CD4-positive, alpha-beta memory T cell (primary cell): ENCODE measurements around the gene ETV4. TPM values are rescaled to one million over a fixed set of nuclear protein-coding genes. Genes with fewer than 3 reads are reported as not detected.

ENCODE experiments used
- CTCF ChIA-PET: fragments of 350-600 bp; sonication (Branson Sonifier 250); formaldehyde crosslinking; loops from one replicate; lab custom pipeline; 2021; ENCODE audit warnings: inconsistent platforms; ENCODE audit not compliant: partially characterized antibody; lab: Charles Lee
- POLR2A ChIA-PET: fragments of 350-600 bp; sonication (Branson Sonifier 250); formaldehyde crosslinking; loops from one replicate; lab custom pipeline; 2021; ENCODE audit not compliant: partially characterized antibody; lab: Charles Lee
- DNase-seq, 5 donors: peaks; one replicate each; pipeline versions ENCODE4 v3.0.0 to v3.0.0-alpha.2; 2020 to 2022; ENCODE audit warnings: mixed read lengths in 1 of 5
- H3K27ac ChIP-seq: one replicate; pipeline ENCODE4 v1.7.0; 2013; ENCODE audit warnings: low read depth, low read length
- H3K27me3 ChIP-seq: 2 replicates; pipeline ENCODE4 v1.7.0; 2013; ENCODE audit warnings: mild to moderate bottlenecking, low read length, moderate library complexity; ENCODE audit not compliant: insufficient read depth
- H3K36me3 ChIP-seq: 2 replicates; pipeline ENCODE4 v1.7.0; 2013; ENCODE audit warnings: mild to moderate bottlenecking, low read length, moderate library complexity; ENCODE audit not compliant: insufficient read depth
- H3K4me1 ChIP-seq: 2 replicates; pipeline ENCODE4 v1.7.0; 2013; ENCODE audit warnings: mild to moderate bottlenecking, low read length, moderate library complexity; ENCODE audit not compliant: insufficient read depth
- H3K4me3 ChIP-seq, 2 donors: one replicate each; pipeline ENCODE4 v1.7.0; 2013; ENCODE audit warnings: low read length in 2 of 2, mild to moderate bottlenecking in 1 of 2
- H3K9me3 ChIP-seq, 2 donors: one replicate each; pipeline ENCODE4 v1.7.0; 2013; ENCODE audit warnings: low read length in 2 of 2, control low read depth in 1 of 2; ENCODE audit not compliant: control insufficient read depth in 1 of 2
- H3K27ac Mint-ChIP-seq, 7 donors: one replicate each; pipeline ENCODE4 v1.8.0; 2020 to 2021; ENCODE audit warnings: mixed read lengths in 7 of 7, mild to moderate bottlenecking in 6 of 7, inconsistent platforms in 3 of 7, moderate library complexity in 3 of 7
- H3K27me3 Mint-ChIP-seq, 2 donors: one replicate each; pipeline ENCODE4 v1.8.0; 2020 to 2021; ENCODE audit warnings: mixed read lengths in 2 of 2
- H3K36me3 Mint-ChIP-seq, 2 donors: one replicate each; pipeline ENCODE4 v1.8.0; 2020 to 2021; ENCODE audit warnings: mixed read lengths in 2 of 2, inconsistent platforms in 1 of 2, mild to moderate bottlenecking in 1 of 2
- H3K4me1 Mint-ChIP-seq, 4 donors: one replicate each; pipeline ENCODE4 v1.8.0; 2020 to 2021; ENCODE audit warnings: mixed read lengths in 4 of 4, mild to moderate bottlenecking in 1 of 4
- H3K4me3 Mint-ChIP-seq, 8 donors: one replicate each; pipeline ENCODE4 v1.8.0; 2020 to 2021; ENCODE audit warnings: mixed read lengths in 8 of 8, mild to moderate bottlenecking in 7 of 8, moderate library complexity in 6 of 8, inconsistent platforms in 3 of 8
- H3K9me3 Mint-ChIP-seq, 8 donors: one replicate each; pipeline ENCODE4 v1.8.0; 2020 to 2021; ENCODE audit warnings: mixed read lengths in 8 of 8, mild to moderate bottlenecking in 5 of 8, inconsistent platforms in 3 of 8, moderate library complexity in 1 of 8
- intact Hi-C: fragments of 100-400 bp; cut with micrococcal nuclease; formaldehyde crosslinking; loops from one replicate; pipeline ENCODE4 v1.15.1; 2023
- polyA plus RNA-seq, 2 donors: library from polyadenylated mRNA; unstranded; fragments of 300-500 nt; fragmentation: Illumina TruSeq; gene quantifications; one replicate each; pipeline ENCODE4 v1.2.3, GENCODE V29; 2021
- total RNA-seq, 2 experiments: library from RNA; stranded (reverse); gene quantifications; one replicate each; pipeline ENCODE4 v1.2.3, GENCODE V29; 2021

Gene ETV4
- total and polyA plus RNA-seq, 4 experiments from 2014 or later = not detected

DNA sequence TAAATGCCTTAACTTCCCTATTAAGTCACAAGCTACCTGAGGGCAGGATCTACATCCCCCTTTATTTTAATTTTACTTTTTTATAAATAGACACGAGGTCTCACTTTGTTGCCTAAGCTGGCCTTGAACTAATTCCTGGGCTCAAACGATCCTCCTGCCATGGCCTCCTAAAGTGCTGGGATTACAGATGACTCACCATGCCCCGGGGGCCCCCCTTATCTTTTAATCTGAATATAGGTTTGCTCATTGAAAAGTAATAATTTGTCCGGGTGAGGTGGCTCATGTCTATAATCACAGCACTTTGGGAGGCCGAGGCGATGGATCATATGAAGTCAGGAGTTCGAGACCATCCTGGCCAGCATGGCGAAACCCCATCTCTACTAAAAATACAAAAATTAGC lies 14.2 kb downstream of the ETV4 start:
- no peaks in the 10 kb centered on the region for H3K27me3 ChIP-seq
- peaks cover 0 to 4% (median 2%) of the 10 kb centered on the region in 4 donors for H3K4me1 Mint-ChIP-seq
- H3K4me3 Mint-ChIP-seq = no peak overlapping the region
- POLR2A ChIA-PET = no interaction called here
- no peaks in the 10 kb centered on the region for H3K27me3 Mint-ChIP-seq
- peaks cover 14% of the 10 kb centered on the region for H3K36me3 ChIP-seq
- H3K9me3 Mint-ChIP-seq = peaks cover 0 to 2% (median 0%) of the 10 kb centered on the region in 8 donors
- H3K4me3 ChIP-seq = no peak overlapping the region
- H3K27ac ChIP-seq = no peak overlapping the region
- DNase-seq = no peak
- H3K27ac Mint-ChIP-seq = no peak overlapping the region
- intact Hi-C loops = no loop called here
- H3K4me1 ChIP-seq = no peaks in the 10 kb centered on the region
- H3K36me3 Mint-ChIP-seq = peaks cover 7 to 10% of the 10 kb centered on the region in 2 donors
- H3K9me3 ChIP-seq = no peaks in the 10 kb centered on the region
- CTCF ChIA-PET = no interaction called here

GRCh38 chr17:43531082-43531378 lies 15.1 kb downstream of the ETV4 start:
- Mint-ChIP-seq H3K4me3 (no peak overlapping the region), H3K9me3 (peaks cover 0 to 2% (median 0%) of the 10 kb centered on the region in 8 donors), H3K36me3 (peaks cover 10 to 16% of the 10 kb centered on the region in 2 donors), H3K27ac (peak overlapping the region in 1 of 7 donors; percentile 11), H3K4me1 (peaks cover 0 to 4% (median 2%) of the 10 kb centered on the region in 4 donors), H3K27me3 (no peaks in the 10 kb centered on the region)
- Histone ChIP-seq H3K9me3 (no peaks in the 10 kb centered on the region), H3K36me3 (peaks cover 20% of the 10 kb centered on the region), H3K27ac (no peak overlapping the region), H3K27me3 (no peaks in the 10 kb centered on the region), H3K4me3 (no peak overlapping the region), H3K4me1 (no peaks in the 10 kb centered on the region)
- no peak for DNase-seq
- intact Hi-C loops = no loop called here
- ChIA-PET CTCF (no interaction called here), POLR2A (no interaction called here)

DNA sequence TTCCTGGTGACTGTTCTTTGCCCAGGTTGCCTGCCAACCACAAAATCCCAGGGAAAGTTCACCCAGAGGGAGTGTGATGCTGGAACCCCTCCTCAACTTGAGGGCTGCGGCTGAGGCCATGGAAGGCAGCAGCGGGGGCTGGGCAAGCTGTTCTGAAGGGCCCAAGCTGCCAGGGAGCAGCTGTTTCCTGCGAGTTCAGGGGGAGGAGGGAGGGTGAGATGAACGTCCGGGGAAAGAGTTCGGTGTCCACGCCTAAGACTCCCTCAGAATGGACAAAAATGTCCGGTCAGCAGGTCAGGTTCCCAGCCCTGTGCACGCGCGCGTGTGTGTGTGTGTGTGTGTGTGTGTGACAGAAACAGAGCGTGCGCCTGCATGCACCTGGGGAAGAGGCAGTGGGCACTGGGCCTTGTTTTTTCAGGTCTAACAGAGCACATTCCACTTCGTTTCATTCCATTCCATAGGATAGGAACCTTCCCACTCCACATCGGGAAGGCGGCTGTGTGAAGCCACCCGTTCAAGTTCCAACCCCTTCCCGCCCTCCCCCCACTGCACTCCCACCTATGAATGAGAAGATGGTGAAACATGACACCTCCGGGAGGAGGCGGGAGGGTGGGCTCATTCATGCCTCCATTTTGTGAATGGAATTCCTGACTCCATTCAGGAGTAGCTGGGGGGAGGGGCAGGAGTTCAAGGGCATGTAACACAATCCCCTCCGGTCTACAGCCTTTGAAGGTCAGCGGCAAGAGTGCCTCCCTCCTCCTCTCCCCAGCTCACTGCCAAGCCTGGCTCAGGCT lies 15.7 kb downstream of the ETV4 start:
- H3K4me3 ChIP-seq = no peak overlapping the region
- no peaks in the 10 kb centered on the region for H3K27me3 ChIP-seq
- H3K27me3 Mint-ChIP-seq = no peaks in the 10 kb centered on the region
- H3K4me3 Mint-ChIP-seq = no peak overlapping the region
- intact Hi-C loops = no loop called here
- H3K27ac ChIP-seq = no peak overlapping the region
- peak overlapping the region in 1 of 7 donors; percentile 48 for H3K27ac Mint-ChIP-seq
- H3K9me3 Mint-ChIP-seq = peaks cover 0 to 2% (median 0%) of the 10 kb centered on the region in 8 donors
- DNase-seq = no peak
- ChIA-PET CTCF (no interaction called here), POLR2A (no interaction called here)
- peaks cover 0 to 4% (median 2%) of the 10 kb centered on the region in 4 donors for H3K4me1 Mint-ChIP-seq
- H3K36me3 Mint-ChIP-seq = peaks cover 10 to 19% of the 10 kb centered on the region in 2 donors
- peaks cover 25% of the 10 kb centered on the region for H3K36me3 ChIP-seq
- no peaks in the 10 kb centered on the region for H3K4me1 ChIP-seq
- no peaks in the 10 kb centered on the region for H3K9me3 ChIP-seq

DNA sequence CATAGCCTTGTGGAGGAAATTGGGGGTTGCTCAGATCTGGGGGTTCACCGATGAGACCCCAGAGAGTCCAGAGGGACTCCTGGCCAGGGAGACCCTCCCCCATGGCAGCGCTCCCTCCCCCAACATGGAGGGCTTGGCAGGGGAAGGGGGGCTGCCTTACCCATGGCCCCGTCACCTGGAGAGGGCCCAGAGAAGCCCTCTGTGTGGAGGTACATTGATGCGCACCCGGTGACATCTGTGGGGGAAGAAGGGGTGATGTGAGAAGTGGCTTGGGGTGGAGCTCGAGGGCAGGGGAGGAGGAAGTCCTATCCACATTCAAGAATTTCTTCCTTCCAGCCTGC lies 16.2 kb downstream of the ETV4 start:
- peaks cover 0 to 4% (median 2%) of the 10 kb centered on the region in 4 donors for H3K4me1 Mint-ChIP-seq
- H3K27ac Mint-ChIP-seq = peak overlapping the region in 1 of 7 donors; percentile 41
- no peak overlapping the region for H3K4me3 Mint-ChIP-seq

DNA sequence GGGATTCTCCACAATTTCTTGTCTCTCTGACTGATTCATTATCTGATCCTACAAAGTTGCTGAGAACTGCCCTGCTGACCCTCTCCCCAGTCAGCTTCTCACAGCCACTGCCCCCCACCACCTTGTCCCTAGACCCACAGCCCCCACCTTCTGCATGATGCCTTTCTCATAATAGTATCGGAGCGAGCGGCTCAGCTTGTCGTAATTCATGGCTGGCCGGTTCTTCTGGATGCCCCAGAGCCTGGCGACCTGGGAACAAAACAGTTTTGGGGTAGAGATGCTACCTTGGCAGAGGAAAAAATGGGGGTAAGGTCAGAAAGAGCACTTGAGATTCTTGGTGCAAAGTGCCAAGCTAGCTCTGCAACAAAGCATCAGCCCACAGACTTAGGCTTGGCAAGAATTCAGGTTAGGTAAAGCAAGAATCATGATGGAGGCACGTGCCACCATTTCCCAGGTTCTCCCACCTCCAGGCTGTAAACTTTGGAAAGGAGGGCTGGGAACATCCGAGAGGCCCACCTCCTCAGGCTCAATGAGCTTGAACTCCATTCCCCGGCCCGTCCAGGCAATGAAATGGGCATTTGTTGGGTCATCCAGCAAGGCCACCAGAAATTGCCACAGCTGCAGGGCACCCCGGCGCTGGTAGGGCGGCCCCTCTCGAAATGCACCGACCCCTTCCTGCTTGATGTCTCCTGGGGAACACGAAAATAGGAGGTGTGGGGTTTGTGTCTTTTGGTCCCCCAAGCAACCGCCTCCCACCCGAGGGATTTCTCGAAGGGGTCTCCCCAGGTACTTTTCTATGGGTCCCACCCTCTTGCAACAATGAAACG lies 16.9 kb downstream of the ETV4 start:
- peaks cover 37% of the 10 kb centered on the region for H3K36me3 ChIP-seq
- no peaks in the 10 kb centered on the region for H3K4me1 ChIP-seq
- ChIA-PET CTCF (no interaction called here), POLR2A (no interaction called here)
- no peak overlapping the region for H3K4me3 ChIP-seq
- DNase-seq = no peak
- H3K27me3 ChIP-seq = no peaks in the 10 kb centered on the region
- no peaks in the 10 kb centered on the region for H3K27me3 Mint-ChIP-seq
- H3K4me1 Mint-ChIP-seq = peaks cover 0 to 4% (median 2%) of the 10 kb centered on the region in 4 donors
- intact Hi-C loops = no loop called here
- no peaks in the 10 kb centered on the region for H3K9me3 ChIP-seq
- peaks cover 21 to 31% of the 10 kb centered on the region in 2 donors for H3K36me3 Mint-ChIP-seq
- no peak overlapping the region for H3K27ac ChIP-seq
- peak overlapping the region in 2 of 7 donors; percentile 10 to 38 for H3K27ac Mint-ChIP-seq
- H3K4me3 Mint-ChIP-seq = no peak overlapping the region
- H3K9me3 Mint-ChIP-seq = peaks cover 0 to 2% (median 0%) of the 10 kb centered on the region in 8 donors

More for the DNA sequence above, 16.2 kb downstream of the ETV4 start:
- Mint-ChIP-seq H3K27me3 (no peaks in the 10 kb centered on the region), H3K9me3 (peaks cover 0 to 2% (median 0%) of the 10 kb centered on the region in 8 donors), H3K36me3 (peaks cover 14 to 24% of the 10 kb centered on the region in 2 donors)
- ChIA-PET POLR2A (no interaction called here), CTCF (no interaction called here)
- intact Hi-C loops = no loop called here
- no peak for DNase-seq
- no peaks in the 10 kb centered on the region for H3K4me1 ChIP-seq
- peaks cover 30% of the 10 kb centered on the region for H3K36me3 ChIP-seq
- no peaks in the 10 kb centered on the region for H3K9me3 ChIP-seq
- H3K27me3 ChIP-seq = no peaks in the 10 kb centered on the region
- no peak overlapping the region for H3K27ac ChIP-seq
- no peak overlapping the region for H3K4me3 ChIP-seq

- Histone ChIP-seq H3K9me3 (no peaks in the 10 kb centered on the region), H3K4me1 (no peaks in the 10 kb centered on the region), H3K36me3 (peaks cover 45% of the 10 kb centered on the region), H3K4me3 (no peak overlapping the region), H3K27ac (no peak overlapping the region), H3K27me3 (no peaks in the 10 kb centered on the region)
- peaks cover 0 to 4% (median 2%) of the 10 kb centered on the region in 4 donors for H3K4me1 Mint-ChIP-seq
- DNase-seq = no peak
- intact Hi-C loops = no loop called here
- no peak overlapping the region for H3K27ac Mint-ChIP-seq
- no peaks in the 10 kb centered on the region for H3K9me3 Mint-ChIP-seq
- CTCF ChIA-PET = no interaction called here
- POLR2A ChIA-PET = no interaction called here
- no peak overlapping the region for H3K4me3 Mint-ChIP-seq
- no peaks in the 10 kb centered on the region for H3K27me3 Mint-ChIP-seq
- peaks cover 26 to 38% of the 10 kb centered on the region in 2 donors for H3K36me3 Mint-ChIP-seq
Observed at GRCh38 chr17:43528319-43528987, 17.7 kb downstream of the ETV4 start.
